Fibroblast of peridontal ligament (primary cell): Measurements from ENCODE around the gene UBE2S.
"Not testable (repeated sequence)": the region's sequence is repeated elsewhere in the genome, so short reads cannot be mapped to it uniquely, and the experiment has no call there.

Experiments used
- DNase-seq: peaks from one replicate; pipeline ENCODE4 v3.0.0-alpha.2; 2010; ENCODE audit errors: extremely low read depth

UBE2S gene

DNA sequence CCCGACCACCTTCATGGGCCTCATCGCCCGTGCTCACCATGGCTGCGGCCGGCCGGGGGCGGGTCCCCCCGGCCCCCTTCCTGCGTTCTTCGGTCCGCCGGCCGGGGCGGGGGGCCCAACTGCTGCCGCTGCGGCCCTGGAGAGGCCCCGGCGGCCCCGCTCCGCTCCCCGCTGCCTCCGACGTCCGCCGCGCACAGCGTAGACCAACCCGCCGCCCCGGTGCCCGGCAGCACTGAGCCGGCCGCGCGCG, at the start of gene UBE2S:
TSS of gene UBE2S (minus strand) at position 239 of the 250 bp plus-strand sequence. CDS start at position 40, 199 bp downstream.
- not testable (repeated sequence) for DNase-seq

DNA sequence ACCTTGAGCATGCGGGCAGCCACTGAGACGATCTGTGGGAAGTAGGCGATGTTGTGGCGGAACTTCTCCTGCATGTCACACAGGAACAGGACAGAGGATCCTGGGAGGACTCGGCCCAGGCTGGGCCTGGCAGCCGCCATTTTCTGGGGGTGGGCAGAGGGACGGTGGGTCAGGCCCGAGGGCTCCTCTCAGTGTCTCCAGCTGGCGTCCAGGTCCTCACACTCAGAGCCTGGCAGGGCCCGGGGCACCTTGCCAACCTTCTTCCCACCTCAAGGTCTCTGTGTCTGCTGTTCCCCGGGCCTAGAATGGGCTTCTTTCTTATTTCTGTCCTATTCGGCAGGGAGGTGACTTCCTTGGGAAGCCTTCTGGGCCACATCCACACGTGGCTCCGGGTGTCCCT, 48.8 kb upstream of the UBE2S start:
- DNase-seq: no peak

DNA sequence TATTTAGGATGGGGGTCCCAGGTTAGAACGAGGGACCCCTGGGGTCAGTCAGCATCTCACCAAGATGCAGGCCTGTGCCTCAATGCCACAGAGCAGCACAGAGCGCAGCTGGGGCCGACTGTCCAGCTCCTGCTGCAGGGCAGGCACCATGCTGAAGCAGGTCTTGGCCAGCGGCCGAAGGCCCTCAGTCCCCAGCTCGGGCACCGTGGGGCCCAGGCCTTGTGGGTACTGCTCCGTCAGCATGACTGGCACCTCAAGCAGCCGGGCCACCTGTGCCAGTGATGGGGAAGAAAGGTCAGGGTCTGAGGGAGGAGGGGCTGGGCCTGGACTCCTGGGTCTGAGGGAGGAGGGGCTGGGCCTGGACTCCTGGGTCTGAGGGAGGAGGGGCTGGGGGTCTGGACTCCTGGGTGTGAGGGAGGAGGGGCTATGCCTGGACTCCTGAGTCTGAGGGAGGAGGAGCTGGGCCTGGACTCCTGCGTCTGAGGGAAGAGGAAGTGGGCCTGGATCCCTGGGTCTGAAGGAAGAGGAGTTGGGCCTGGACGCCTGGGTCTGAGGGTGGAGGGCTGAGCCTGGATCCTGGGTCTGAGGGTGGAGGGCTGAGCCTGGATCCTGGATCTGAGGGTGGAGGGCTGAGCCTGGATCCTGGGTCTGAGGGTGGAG, 48.1 kb upstream of the UBE2S start:
- DNase-seq: no peak

DNA sequence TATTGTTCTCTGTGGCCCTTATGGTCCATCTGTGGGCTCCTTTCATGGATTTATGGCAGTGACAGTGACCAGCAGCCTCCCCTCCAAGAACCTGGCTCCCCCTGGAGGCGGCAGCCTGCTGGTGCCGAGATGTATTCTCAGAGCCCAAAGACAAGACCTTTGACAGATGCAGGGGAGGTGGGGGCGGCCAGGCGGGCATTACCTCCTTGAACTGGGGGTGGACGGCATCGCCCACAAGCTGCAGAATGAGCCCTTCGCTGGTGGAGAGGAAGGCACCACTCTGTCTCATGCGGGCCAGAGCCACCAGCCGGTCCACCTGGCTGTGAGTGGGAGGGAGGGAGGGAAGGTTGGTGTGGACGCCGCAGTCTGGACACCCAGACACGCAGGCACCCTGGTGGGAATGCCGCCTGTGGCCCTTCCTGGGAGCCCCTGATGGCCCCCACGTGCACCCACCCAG, 47.2 kb upstream of the UBE2S start:
- DNase-seq: peak; percentile 24

DNA sequence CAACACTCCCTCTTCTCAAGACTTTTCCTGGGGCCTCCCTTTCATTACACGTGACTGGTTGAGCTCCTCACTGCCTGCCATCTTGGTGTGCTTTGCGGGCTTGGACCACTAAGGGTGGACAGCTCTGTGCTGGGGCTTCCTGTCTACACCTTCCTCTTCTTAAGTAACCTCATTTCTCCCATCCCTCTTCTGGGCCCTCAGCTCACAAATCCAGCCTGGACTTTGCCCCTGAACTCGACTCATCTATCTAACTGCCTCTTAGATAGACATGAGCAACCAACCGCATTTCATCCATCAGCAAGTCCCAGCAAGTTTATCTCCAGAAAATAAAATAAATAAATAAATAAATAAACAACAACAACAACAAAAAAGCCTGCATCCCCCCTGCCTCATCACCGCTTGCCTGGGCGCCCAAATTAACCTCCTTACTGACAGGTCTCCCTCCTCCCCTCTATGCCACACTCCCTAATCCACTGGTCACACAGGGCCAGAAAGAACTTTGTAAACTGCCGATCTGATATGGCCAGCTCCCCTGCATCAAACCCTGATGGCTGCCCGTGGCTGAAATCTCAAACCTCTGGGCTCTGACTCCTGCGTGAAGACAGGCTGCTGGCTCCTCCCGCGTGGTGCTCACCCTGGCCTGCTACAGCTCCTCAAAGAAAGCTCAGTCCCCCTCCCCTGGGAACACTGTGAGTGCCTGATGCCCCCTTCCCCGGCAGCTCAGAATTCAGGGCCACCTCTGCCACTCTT, 46.1 kb upstream of the UBE2S start:
- DNase-seq: no peak

DNA sequence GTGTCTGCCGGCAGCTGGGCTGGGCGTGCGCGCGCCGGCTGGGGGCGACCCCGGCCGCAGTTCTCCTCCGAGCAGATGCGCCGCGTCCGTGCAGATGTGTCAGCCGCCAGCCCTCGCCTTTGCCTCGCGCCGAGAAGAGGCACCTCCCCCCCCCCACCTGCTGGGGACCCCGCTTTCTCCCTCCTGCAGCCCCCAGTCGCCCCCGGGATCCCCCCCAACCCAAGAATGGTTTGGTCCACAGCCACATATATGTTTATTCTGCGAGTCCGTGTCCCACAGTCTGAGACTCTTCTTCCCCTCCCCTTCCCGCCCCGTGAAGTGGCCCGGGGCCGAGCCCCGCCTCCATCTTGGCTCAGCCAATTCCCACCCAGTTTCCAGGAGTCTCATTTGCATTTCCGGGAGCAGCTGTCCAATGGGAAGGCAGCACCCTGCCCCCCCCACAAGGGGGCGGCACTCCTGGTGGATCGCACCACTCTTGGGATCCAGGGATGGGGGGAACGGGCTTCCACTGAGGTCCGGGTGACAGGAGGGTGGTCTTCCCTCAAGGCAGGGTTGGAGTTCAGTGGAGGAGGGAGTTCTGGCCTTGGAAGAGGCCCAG, 45.3 kb upstream of the UBE2S start:
- DNase-seq: peak; percentile 28

DNA sequence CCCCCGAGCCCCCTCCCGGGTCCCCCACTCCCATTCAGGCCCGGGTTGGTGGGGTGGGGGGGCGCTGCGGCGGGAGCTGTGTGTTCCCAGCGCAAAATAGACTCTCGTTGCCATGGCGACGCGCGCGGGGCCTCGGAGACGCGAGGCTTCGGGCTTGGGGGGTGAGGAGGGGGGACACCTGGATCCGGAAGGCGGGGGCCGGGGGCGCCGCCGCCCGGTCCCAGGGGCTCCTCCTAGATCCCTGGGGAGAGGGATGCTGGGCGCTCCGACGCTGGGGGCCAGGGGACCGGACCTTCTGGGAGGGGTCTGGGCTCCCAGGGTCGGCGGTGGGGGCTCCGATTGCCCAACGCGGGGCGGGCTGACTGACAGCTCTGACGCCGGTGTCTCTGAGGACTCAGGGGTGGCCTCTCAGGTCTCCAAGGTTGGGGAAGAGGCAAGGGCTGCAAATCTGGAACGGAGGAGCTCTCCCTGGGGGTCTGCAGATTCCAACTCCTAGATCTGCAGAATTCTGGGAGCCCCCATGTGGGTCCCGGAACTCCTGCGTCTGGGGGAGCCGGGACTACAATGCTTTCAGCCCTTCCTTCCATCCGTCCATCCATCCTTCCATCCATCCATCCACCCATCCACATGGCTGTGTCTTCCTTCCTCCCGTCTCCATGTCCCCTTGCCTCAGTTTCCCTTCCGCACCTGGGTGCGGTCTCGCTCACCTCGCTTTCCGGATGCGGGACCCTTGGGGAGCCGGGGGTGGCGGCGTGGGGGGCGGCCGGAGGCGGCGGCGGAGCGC, 44.6 kb upstream of the UBE2S start:
- DNase-seq: no peak

DNA sequence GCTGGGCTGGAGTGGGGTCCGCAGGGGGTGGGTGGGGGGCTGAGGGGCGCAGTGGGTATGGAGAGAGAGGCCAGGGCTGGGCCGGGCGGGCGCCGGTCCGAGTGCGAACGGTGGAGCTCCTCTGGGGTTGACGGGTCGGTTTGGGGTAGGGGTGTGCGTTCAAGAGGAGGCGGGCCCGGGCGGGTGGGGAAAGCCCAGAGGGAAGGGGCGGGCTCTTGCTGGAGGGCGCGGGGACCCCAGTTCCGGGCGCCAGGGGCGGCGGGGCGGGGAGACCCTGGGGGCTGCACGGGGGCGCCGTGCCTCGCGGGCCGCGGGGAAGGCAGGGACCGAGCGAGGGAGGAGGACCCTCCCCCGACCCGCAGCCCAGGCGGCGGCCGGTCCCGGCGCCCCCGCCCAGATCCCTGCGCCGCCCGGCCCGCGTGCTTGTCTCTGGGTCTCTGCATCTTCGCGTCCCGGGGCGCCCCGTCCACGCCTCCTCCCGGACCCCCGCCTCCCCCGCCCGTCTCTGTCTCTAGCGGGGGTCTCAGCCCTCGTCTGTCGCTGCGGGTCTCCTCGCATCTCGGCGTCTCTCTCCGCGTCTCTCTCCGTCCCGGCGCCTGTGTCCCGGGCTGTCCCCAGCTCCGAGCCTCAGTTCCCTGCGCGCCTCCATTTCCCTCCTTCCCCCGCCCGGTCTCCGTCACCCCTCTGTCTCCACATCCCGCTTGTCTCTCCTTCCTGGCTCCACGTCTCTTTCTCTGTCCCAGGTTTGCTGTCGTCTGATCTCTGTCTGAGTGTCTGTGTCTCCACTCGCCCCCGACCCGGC, 43.8 kb upstream of the UBE2S start:
- DNase-seq: no peak

DNA sequence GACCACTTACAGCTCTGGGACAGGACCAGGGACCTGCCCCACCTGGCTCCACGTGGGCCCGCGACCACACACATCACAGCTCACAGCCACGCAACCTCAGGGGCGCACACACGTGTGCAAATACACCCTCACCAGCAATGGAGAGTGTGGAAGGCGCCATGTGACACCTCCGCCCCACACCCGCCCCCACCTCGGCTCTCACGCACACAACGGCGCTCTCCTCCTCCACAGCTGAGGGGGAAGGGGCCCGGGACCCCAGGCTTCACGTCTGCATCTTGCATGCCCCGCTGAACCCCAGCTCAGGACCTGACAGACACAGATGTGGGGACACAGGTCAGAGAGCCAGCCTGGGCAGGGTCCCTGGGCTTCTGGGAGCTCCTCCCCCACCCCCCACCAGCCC, 41.9 kb upstream of the UBE2S start:
- DNase-seq: no peak

DNA sequence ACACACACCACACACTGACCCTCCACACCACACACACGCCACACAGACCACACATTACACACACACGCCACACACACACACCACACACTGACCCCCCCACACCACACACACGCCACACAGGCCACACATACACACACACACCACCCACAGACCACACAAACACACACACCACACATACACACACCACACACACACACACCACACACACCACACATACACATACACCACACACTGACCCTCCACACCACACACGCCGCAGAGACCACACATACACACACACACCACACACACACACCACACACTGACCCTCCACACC, 40.5 kb upstream of the UBE2S start:
- not testable (repeated sequence) for DNase-seq

DNA sequence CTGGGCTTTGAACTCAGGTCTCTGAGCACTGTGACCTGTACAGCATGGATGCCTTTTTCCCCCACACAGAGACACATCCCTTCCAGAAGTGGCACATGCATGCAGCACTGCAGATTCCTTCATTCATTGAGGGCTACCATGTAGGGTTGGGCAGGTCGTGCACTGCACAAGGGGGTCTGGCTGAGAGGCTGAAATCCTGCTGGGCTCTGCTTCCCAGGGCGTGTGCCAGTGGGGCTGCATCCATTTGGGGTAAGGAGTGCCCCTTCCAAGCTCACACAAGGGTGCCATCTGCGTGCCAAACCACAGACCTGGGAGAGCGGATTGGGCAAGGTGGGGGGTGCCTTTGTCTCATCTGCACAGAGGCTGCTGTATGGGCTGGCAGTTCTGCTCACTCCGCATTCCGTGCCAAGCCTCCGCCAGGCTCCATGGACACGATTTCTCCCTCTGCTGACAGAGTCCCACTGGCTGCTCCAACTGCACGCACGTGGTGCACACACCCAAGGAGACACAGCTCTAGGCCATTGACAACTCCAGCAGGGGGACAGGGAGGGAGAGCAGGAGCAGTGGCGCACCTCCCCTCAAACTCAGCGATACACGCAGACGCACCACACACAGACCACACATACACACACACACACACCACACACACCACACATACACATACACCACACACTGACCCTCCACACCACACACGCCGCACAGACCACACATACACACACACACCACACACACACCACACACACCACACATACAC, 40.0 kb upstream of the UBE2S start:
- DNase-seq: peak; percentile 34

DNA sequence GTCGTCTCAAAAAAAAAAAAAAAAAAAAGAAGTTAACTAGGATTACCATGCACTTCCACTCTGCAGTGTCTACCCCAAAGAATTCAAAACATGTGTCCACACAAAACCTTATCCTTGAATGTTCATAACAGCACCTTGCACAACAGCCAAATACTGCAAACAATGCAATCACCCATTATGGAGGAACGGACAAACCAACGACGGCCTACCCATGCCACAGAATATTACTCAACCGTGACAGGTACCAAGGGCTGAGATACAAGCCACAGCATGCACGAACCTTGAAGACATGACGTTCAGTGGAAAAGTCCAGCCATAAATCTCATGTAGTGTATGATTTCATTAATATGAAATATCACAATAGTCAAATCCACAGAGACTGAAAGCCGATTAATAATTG, 38.5 kb upstream of the UBE2S start:
- DNase-seq: no peak

DNA sequence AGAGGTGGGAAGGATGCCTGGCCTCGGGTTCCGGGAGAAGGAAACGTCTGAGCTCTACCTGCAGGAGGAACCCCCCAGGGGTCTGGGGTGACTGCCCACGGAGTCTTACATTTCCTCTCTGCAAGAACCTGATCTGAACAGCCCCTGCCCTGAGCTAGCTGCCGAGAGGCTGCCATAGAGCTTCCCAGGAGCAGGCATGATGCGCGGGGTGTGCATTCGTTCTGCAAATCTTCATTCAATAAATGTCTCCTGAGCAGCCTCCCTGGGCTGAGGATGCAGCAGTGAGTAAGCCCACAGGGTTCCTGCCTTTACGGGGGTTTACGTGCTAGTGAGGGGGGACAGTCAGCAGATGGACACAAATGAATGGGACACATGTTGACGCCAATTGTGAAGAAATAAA, 37.1 kb upstream of the UBE2S start:
- no peak for DNase-seq

DNA sequence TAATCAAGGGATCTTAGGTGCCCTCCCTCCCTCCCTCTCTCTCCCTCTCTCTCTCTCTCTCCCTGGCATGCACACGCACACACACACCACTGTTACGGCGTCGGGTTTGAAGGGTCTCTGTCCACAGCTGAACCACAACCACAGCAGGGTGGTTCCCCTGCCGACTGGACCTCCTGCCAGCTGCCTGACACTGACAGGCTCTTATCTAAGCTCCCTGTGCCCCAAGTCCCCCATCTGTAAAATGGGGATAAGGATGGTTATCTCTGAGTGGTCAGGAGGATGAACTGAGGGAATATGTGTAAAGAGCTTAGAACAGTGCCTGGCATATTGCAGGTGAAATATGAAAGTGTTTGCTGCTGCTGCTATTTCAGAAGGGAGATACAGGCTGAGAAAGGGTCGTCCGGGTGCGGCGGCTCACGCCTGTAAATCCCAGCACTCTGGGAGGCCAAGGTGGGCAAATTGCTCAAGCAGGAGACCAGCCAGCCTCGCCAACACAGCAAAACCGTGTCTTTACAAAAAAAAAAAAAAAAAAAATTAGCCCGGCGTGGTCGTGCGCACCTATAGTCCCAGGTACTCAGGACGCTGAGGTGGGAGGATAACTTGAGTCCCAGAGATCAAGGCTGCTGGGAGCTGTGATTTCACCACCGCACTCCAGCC, 36.4 kb upstream of the UBE2S start:
- DNase-seq: no peak

DNA sequence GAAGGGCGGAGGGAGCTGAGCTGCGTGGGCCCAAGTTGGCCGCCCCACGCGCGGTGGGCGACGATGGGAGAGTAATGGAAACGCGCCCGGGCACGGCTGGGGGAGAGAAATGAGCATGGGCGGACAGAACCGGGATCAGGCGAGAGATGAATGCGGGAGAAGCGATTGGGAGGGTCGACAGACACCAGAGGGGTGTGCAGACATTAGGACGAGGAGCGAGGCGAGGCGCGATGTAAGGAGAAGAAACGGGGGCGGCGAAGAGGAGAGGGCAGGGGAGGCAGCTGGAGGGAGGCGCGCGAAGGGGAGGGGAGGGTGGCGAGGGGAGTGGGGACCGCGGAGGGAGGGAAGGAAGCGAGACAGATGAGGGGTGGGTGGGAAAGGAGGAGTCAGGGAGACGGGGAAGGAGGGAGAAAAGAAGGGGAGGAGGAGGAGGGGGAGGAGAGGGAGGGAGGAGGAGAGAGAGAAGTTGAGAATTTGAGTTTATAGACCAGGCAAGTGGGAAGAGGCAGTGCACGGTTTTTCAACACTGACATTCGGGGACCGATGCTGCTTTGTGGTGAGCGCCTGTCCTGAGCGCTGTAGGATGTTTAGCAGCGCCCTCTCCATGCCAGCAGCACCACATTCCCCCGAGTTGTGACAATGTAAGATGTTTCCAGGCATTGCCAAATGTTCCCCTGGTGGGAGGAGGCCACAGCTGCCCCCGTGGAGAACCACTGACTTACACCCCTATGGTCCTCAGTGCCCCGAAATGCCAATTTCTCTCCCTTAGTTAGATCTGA, 35.6 kb upstream of the UBE2S start, which contains the start of gene SHISA7:
TSS of gene SHISA7 (minus strand) at position 256 of the 779 bp plus-strand sequence. CDS start 437 bp downstream, outside the sequence.
- DNase-seq: no peak

DNA sequence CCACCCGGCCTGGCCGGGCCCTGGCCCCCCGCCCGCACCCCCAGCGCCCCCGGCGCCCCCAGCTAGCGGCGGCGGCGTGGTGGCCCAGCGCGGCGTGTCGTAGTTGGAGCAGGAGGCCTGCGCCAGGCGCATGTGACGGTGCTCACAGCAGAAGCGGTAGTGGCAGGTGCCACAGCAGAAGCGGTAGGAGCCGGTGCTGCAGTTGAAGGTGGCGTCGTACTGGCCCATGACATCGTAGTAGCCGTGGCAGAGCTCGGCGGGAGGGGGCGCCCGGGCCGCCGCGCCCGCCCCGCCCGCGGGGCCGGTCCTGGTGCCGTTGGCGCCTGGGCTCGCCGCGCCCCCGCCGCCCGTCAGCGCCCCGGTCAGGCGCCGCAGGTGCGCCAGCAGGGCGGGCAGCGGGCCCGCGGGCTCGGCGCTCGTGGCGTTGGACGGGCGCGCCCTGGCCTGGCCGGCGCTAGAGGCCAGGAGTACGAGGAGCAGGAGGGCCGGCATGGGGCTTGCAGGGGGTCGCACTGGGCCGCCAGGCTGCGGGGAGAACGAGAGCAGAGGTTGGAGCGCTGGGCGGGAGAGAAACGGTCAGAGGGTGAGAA, 34.9 kb upstream of the UBE2S start:
- no peak for DNase-seq

DNA sequence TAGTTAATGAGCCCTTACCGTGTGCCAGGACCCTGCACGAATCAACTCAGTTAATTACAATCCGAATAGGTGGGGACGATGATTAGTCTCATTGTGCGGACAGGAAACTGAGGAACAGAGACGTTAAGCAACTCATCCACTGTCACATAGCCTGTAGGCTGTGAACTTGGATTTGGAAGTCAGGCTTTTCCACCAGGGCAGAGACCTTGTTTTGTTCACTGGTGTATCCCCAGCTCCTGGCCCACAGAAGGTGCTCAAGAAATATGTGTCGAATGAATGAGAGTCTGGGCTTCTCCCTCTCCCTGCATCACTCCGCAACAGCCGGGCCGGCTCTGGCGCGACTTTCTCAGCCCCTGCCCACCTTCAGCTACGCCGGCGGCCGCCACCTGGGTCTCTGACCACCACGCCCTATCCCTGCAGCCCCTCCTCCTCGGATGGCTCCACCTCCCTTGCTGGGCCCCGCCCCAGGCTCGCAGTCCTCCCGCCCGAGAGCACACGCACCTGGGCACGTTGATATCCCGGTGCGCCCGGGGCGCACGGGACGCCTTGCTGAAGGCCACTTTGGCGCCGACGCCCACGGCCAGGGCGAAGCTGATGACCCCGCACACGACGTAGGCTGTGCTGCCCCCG, 34.2 kb upstream of the UBE2S start:
- DNase-seq: no peak

DNA sequence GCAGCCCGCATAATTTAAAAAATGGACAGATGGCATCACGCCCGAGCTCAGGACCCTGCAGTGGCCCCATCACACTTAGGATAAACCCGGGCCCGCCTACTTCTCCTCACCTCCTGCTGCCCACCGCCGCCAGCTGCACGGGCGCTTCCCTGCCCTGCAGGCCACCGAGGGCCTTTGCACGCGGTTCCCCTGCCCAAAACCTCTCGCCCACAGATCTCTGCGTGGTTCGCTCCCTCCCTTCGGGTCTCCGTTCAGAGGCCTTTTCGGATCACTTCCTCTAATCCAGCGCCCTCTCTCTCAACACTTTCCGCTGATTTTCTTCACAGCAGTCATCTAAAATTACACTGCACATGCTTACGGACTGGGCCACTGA, 33.7 kb upstream of the UBE2S start:
- DNase-seq: no peak
